ENCODE measurements around the gene ACTR2.
A peak's percentile ranks its signal among the peaks of the same experiment; 100 is the strongest.
"Not testable (repeated sequence)": the region's sequence is repeated elsewhere in the genome, so short reads cannot be mapped to it uniquely, and the experiment has no call there.

Gene ACTR2

DNA sequence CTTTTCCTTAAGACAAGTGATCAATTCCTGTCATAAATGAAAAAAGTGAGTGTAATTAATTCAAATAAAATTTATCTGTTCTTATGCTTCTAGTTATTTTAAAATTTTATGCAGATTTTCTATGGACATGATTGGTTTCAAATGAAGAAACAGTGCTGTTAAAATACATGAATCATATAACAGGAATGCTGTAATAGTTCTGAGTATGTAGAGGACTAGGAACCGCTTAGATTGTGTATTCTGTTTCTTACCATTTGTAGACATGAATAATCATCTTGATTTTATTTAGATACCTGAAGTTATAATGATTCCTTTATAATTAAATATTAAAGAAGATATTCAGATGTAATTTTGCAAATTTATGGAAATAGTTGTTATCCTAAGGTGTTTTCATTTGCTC lies 3.5 kb downstream of the ACTR2 start:
- peak; percentile 74 for DNase-seq

DNA sequence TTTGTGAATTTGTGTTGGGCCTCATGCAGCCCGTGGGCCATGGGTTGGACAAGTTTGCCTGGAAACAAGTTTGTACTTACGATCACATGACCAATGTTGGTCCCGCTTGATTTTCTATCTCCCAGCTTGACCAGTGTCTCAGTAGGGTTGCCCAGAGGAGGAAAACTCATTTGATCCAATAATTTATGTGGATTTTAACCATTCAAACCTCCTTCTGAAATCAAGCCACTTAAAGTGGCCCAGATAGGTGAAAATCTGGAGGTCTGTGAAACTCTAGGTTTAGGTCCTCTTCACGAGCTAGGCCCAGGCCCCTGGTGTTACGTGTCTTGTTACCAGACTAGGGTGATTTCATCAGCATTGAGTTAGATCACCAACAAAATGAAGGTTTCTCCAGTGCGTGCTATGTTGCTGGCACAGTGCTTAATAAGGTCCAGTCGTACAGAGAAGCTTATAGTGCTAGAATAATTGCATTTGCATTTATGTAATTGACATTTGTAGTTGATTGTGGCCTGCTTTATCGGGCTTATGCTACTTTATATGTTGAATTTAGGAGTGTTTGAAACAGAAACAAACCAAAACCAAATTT lies 4.4 kb downstream of the ACTR2 start:
- DNase-seq: peak; percentile 82

DNA sequence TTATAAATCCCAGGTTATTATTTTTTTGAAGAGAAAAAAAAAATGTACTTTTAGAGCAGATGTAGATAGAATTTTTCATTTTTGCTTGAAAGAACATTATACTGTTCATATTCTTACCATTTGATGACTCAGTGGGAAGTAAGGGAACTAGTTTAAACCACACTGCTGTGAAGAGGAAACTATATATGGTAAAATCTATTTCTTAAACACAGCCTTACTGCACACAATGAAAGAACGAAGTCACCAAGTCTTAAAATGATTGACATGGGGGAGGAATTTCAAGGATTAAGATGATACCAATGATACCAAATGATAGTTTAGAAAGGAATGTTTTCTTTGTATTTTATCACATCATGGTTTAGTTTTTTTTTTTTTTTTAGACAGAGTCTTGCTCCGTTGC lies 5.0 kb downstream of the ACTR2 start:
- DNase-seq: peak; percentile 96

DNA sequence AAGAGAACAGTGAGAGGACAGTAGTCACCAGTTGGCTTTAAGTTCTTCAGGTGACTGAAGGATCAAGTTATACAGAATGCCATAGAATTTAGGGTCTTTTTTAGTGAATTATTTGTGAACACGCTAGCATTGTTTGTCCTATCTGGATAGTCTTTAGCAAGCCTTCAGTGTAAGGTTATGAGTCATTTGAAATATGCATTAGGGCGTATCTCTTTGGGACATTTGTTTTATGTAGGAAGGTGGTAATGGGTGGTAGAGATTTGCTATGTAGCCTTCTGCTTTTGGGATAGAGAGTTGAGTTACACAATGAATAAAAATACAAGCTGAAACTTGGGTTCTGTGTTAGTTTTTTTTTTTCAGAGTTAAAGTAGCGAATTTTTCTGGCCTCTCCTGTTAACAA lies 13.0 kb downstream of the ACTR2 start:
- no peak for DNase-seq

DNA sequence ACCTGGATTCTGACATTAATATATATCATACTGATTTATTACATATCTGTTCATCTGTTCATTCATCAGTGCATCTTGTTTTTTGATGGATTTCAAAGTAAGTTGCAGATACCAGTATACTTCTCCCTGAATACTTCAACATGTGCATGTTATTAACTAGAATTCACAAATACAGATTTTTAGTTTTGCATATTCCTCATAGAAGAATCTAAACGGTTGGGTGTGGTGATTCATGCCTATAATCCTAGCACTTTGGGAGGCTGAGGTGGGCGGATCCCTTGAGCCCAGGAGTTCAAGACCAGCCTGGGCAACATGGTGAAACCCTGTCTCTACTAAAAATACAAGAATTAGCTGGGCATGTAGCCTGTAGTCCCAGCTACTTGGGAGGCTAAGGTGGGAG lies 16.8 kb downstream of the ACTR2 start:
- not testable (repeated sequence) for DNase-seq

DNA sequence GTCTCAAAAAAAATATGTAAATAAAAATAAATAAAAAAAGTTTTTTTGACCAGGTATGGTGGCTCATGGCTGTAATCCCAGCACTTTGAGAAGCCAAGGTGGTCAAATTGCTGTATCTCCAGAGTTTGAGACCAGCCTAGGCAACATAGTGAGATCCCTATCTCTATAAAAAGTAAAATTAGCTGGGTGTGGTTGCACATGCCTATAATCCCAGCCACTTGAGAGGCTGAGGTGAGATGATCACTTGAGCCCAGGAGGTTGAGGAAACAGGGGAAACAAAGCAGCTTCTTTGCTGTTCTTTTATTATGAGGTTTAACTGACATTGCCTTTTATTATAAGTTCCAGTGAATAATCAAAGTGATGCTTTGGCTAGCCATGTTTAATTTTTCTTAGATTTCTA lies 25.0 kb downstream of the ACTR2 start:
- no peak for DNase-seq

DNA sequence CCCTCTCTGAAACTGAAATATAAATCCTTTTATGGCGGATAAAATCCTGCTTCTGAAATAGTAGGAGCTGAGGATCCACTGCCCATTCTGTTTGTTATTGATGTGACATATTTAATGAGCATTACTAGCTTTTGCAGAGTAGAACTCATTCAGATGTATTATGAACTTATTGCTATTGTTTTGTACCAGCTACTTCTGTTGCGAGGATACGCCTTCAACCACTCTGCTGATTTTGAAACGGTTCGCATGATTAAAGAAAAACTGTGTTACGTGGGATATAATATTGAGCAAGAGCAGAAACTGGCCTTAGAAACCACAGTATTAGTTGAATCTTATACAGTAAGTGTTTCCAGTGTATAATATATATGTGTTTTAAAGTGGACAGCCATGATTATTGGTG lies 27.7 kb downstream of the ACTR2 start:
- DNase-seq: no peak

DNA sequence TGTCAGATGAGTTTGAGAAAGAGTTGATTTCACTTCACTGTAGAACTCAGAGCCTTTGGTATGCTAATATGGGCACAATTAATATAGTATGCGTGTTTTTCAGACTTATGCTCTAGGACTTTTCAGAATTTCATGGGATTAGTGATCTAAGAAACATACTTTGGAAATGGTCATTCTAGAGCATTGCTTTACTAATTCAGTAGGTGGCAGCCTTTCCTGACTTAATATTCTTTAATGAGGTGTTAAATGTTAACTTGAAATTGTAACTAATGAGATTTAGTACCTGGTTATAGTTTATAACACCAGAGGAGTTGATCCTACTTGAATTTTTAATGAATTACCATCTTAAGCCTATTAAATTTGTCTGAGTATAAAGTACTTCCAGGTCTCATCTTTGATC lies 28.4 kb downstream of the ACTR2 start:
- no peak for DNase-seq

DNA sequence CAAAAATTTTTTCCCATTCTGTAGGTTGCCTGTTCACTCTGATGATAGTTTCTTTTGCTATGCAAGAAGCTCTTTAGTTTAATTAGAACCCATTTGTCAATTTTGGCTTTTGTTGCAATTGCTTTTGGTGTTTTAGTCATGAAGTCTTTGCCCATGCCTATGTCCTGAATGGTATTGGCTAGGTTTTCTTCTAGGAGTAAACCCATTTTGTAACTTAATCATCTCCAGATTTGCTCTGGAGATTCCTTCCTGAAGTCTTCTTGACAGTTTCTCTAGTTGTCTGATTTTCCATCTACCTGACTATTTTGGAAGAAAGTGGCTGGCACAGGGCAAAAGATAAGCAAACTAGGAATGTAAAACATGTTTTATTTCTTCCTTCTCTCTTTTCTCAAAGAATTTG lies 30.2 kb downstream of the ACTR2 start:
- not testable (repeated sequence) for DNase-seq

DNA sequence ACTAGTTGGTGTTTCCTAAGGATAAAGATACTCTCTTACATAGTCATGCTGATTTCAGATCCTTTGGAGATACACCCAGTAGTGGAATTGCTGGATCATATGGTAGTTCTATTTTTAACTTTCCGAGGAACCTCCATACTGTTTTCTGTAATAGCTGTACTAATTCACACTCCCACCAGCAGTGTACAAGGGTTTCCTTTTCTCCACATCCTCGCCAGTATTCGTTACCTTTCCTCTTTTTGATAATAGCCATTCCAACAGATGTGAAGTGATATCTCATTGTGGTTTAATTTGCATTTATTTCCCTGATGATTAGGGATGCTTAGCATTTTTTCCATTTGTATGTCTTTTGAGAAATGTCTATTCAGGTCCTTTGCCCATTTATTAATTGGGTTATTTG lies 34.0 kb downstream of the ACTR2 start:
- DNase-seq: peak; percentile 27

DNA sequence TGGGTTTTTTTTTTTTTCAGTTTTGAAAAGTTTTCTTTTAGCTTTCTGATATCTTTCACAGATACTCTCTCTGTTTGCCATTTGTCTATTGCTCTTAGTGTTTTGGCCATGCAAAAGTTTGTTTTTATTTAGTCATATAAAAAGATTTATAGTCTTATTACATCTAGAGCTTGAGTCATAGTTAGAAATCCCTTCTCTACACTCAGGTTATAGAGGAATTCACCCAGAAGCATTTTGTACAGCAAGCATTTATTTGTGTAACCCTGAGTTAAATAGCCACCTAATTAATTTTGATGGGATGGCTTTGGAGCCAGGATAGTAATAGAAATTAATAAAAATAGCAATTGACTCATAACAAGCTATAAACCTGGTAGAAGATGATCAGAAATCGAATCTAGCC lies 35.6 kb downstream of the ACTR2 start:
- DNase-seq: no peak

DNA sequence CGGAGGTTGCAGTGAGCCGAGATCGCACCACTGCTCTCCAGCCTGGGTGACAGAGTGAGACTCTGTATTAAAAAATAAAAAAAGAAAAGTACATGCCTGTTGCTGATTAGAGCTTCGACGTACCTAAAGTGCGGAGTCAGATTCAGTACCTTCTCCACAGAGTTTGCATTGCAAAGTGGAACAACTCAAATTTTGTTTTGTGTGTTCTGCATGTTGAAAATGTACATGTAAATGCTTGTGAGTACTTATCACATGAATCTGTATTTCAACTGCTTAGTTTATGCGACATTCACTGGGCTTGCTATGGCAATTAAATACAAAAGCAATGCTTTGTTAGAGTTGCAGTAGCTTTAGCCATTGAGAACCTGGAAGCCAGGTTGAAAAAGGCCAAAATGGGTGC lies 36.4 kb downstream of the ACTR2 start:
- DNase-seq: no peak

DNA sequence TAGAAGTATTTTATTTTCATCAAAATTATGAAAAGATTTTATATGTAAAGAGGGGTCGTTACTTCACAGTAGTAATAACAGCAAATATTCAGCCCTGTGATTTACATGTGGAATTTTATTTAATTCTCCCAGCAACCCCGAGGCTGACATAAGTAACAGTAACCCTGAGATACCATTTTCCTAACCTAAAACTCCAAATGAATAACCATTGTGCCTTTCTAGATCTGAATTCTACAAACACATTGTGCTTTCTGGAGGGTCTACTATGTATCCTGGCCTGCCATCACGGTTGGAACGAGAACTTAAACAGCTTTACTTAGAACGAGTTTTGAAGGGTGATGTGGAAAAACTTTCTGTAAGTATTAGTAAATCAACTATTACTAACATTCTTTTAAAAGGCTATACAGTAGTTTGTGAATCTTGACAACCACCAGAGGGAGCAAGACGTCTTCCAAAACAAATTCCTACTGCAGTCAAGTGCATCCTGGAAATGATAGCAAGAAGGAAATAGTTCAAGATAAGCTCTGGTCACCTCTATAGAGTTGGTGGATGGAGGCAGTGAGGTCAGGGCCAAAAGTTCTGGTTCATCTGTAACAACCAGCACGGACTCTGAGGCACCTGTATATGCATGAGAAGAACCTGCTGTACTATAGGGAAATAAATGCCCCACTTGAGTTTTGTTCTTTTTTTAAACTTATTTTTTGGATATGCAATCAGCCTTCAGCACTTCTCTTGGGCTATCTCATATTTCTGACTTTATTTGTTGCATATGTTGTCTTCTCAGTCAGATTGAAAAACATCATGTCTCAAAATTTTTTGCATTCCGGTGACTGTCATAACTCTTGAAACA lies 37.4 kb downstream of the ACTR2 start:
- DNase-seq: peak; percentile 76

DNA sequence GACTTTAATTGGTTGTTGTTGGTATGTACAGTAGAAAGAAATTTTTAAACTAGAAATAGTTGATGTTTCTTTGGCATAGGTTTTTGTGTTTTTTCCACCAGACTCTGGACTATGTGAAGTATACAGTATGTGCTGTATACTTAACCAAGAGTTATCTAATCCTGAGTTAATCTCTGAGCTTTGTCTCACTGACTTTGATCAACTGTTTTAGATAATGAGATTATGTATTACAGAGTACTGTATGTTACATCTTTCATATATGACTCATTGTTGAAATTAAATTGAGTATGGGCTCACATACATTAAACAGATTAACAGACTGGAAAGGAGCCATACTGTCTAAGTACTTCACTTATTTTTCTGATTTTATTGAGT lies 38.0 kb downstream of the ACTR2 start:
- no peak for DNase-seq

DNA sequence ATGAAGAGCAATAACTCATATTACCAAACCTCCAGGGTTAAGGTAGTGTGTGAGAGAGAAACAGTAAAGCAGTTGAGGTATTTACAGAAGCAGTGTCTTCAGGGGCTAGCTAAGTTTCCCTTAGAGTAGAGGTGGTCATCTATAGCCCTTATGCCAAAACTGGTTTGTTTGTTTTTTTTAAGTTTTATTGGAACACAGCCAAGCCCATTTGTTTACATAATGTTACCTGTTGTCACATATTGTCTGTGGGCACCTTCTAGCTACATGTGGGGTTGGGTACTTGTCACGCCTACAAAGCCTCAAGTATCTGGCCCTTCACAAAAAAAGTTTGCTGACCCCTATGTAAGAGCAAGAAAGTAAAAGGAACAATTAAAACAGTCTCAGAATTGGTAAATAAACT lies 39.4 kb downstream of the ACTR2 start:
- DNase-seq: no peak

DNA sequence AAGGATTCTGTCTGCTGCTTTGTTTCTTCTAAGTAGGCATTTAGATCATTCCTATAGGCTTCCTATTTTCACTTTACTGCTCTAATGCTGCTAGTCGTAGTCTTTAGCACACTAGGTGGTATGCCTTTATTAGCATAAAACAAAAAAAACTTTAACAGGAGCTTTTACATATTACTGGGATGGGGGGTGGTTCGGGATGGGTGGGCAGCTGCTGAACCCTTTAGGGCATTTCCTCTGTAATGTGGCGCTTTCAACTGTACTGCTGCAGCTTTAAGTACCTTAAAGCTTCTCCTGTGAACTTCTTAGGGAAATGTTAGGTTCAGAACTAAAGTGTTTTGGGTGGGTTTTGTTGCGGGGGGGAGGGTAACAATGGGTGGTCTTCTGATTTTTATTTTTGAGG lies 41.3 kb downstream of the ACTR2 start:
- no peak for DNase-seq

DNA sequence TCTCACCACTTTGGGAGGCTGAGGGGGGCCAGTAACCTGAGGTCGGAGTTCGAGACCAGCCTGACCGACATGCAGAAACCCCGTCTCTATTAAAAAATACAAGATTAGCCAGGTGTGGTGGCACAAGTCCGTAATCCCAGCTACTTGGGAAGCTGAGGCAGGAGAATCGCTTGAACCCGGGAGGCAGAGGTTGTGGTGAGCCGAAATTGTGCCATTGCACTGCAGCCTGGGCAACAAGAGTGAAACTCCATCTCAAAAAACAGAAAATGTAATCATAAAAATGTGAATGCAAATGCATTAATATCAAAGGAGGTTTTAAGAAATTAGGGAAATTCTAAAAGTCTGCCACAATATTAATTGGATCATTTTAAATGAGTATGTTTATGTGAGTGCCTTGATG lies 45.7 kb downstream of the ACTR2 start:
- DNase-seq: no peak

DNA sequence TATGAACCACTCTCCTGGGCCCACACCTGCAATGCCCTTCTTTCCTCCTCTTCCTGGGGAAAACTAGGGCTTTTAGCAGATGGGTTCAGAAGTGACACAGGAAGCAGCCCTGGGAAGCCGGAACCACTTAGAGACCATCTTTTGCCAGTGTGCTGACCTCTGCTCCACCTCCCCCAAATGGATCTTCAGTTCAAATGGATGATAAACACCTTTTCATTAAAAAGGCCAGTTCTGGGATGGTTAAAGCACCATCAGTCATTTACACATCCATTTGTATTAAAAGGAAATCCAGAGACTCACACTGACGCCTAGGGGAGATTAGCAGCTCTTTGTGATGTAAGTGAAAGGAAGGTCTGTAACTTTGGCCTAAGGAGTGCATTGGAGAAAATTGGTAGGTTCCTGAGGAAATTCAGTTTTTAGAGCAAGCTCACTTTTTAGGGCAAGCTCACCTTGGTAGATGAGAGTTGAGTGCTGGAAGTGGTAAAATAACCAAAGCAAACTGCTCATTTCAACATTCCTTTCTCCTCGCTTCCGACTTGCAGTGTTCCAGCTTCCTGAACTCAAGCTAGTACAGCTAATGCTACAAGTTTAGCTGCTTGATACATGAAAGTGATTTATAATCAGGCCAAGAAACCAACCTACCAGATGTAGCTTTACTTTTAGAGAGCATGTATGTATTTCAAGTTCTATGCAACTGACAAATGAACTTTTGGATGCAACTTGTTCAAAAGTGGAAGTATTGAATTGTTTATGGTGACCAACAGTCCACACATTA lies 47.7 kb downstream of the ACTR2 start:
- DNase-seq: no peak

DNA sequence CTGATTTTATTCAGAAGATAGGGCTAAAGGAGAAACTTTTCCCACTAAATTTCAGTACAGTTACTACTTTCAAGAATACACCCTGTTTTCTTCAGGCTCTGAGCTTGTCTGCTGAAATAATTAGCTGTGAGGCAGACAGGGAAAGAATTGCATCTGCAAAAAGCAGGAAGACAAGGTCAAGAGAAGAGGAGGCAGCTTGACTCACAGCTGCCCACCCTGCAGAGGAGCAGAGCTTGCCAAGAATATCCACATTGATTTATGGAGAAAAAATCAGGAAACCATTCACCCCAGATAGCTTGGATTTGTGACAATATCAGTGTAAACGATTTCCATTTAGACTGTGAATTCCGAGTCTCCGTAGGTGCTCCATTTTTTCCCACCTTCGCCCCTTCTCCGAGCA lies 49.0 kb downstream of the ACTR2 start:
- no peak for DNase-seq

DNA sequence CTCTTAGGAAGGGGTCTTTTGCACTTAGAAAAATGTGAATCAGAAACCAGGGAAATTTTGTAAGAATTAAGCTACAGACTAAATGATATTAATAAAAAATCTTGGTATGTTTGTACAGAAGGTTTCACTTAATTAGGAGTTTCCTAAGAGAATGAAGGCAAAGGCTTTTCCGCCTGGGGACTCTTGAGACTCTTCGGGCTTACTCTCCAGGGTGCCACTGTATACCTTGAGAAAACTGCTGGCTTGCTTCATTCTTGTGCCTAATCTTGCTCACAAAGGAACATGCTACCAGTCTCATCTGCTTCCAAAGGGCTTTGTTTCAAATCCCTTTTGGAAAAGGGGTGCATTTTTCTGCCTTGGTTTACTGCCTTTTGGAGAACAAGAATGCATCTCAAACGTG lies 49.5 kb downstream of the ACTR2 start:
- no peak for DNase-seq

DNA sequence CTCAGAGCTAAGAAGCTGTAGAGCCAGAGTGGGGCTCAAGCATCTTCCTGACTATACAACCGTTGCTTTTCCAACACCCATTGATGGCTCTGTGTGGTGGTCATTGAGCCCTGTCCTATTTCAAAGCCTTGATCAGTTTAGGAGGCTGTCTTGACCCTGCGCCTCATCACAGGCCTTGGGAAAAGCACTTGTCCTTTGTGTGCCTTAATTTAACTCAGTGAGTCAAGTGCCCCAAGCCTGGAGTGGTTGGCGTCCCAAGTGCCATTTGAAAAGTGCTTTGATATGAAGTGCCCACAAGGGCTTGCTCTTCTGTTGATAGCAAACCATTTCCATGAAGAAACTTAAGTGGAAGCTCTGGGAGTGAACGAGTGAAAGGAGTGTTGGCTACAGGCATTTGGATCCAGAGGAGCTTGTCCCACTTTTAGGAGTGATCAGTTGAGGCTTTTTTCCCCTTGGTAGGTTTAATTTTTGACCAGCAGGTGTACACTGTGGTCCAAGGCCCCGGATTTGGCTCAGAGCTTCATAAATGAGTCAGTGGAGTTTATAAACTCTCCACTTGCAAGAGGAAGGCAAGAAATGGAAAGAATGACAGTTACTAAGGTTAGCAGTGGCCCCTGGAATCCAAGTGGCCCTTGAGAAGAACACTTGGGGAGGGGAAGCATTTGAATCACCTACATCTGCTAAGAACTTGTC lies 50.3 kb downstream of the ACTR2 start:
- no peak for DNase-seq

DNA sequence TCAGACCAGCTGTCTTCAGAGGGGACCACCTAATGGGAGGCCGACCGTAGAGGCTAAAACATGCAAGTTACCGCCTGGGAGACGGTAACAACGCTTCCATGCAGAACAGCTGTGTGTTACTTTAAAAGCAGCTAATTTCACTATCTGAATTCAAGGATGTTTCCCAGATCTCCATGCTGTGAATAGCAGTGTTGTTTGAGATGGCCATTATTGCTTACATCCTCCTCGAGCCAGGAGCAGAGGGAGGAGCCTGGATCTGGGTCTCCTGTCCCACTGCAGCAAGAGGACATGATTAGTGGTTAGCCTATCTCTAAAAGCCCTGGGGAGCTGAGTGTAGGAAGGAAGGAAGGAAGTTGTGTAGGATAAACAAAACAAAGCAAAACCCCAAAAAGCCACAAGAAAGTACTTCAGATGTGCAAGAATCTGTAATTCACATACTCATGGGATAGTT lies 50.9 kb downstream of the ACTR2 start:
- DNase-seq: peak; percentile 57

DNA sequence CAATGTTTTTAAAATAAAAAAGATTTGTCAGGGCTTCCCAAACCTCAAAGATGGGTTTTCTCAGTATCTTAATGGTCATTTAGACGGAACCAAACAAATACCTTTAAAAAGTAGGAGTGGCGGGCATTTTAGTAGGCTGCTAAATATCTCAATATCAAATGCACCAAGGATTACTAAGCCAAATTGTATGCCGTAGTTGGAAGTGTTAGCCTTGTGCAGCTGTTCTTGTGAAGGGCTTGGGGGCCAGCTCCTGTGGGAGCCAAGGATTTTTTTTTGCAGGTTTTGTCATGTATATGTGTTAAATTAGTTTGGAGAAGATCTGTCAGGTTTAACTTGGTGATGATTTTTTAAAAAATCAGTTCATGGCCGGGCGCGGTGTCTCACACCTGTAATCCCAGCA lies 52.1 kb downstream of the ACTR2 start:
- no peak for DNase-seq
